Vagina (tissue), 2 donors: Measurements from ENCODE around the gene PSMD3. TPM values are rescaled to one million over a fixed set of nuclear protein-coding genes. Genes with fewer than 3 reads are reported as not detected.
"Not testable (repeated sequence)": the region's sequence is repeated elsewhere in the genome, so short reads cannot be mapped to it uniquely, and the experiment has no call there.

Source experiments
- DNase-seq, 2 donors: peaks; one replicate each; pipeline ENCODE4 v3.0.0-alpha.2; 2017; ENCODE audit errors: extremely low spot score in 2 of 2
- H3K27ac ChIP-seq: fragments of 200-600 bp; sonication (generic); one replicate; pipeline ENCODE4 v1.5.1; 2019
- H3K27me3 ChIP-seq: fragments of 200-600 bp; sonication (generic); one replicate; pipeline ENCODE4 v1.5.1; 2019
- H3K36me3 ChIP-seq, 2 donors: fragments of 200-600 bp; sonication (generic); one replicate each; pipeline ENCODE4 v1.5.1; 2017 to 2019
- H3K4me1 ChIP-seq: fragments of 200-600 bp; sonication (generic); one replicate; pipeline ENCODE4 v1.5.1; 2019
- H3K4me3 ChIP-seq, 2 donors: fragments of 200-600 bp; sonication (generic); 1 replicate in 1 of 2; 2 replicates in 1 of 2; pipeline ENCODE4 v1.5.1; 2016 to 2019
- H3K9me3 ChIP-seq: fragments of 200-600 bp; sonication (generic); one replicate; pipeline ENCODE4 v1.5.1; 2019
- POLR2A ChIP-seq, 2 donors: fragments of 450-650 bp; IDR thresholded peaks; one replicate each; pipeline ENCODE4 v1.6.1; 2017; ENCODE audit warnings: antibody characterized with exemption in 2 of 2, mild to moderate bottlenecking in 2 of 2, moderate library complexity in 2 of 2
- POLR2AphosphoS5 ChIP-seq, 2 donors: sonication (generic); formaldehyde crosslinking; IDR thresholded peaks; one replicate each; pipeline ENCODE4 v1.9.0; 2017; ENCODE audit warnings: antibody characterized with exemption in 2 of 2, mild to moderate bottlenecking in 2 of 2, low read depth in 1 of 2; ENCODE audit not compliant: insufficient read depth in 1 of 2
- intact Hi-C: fragments of 100-400 bp; cut with DNase I; formaldehyde crosslinking; loops from one replicate; pipeline ENCODE4 v1.15.1; 2023
- total RNA-seq: library from RNA; depleted of rRNA; stranded (reverse); fragments of >200 nt; gene quantifications from one replicate; pipeline ENCODE4 v1.2.3, GENCODE V29; 2016
- TF ChIP-seq, protein P1 (sequence below), 3 experiments: fragments of 450-650 bp in 2 of 3; fragments of 200-600 bp in 1 of 3; sonication (generic) in 1 of 3; IDR thresholded peaks; one replicate each; pipeline ENCODE4 v1.5.1; 2017 to 2019; ENCODE audit warnings: antibody characterized with exemption in 3 of 3, mild to moderate bottlenecking in 2 of 3, moderate library complexity in 2 of 3

Gene PSMD3
- total RNA-seq, 1 donor from 2014 or later, result 95.0 TPM

GRCh38 chr17:39946551-39947330 lies 33.9 kb upstream of the PSMD3 start:
- intact Hi-C loops, result no loop called here
- Histone ChIP-seq H3K4me3 (no peak overlapping the region), H3K9me3 (no peaks in the 10 kb centered on the region), H3K4me1 (no peaks in the 10 kb centered on the region), H3K36me3 (no peaks in the 10 kb centered on the region), H3K27me3 (no peaks in the 10 kb centered on the region), H3K27ac (no peak overlapping the region)
- no peak for TF ChIP-seq POLR2AphosphoS5 (IDR thresholded peaks at IDR 0.05; ENCODE audit: insufficient read depth in 1 of 2, low read depth in 1 of 2)
- TF ChIP-seq POLR2A (IDR thresholded peaks at IDR 0.05), result no peak
- TF ChIP-seq, protein P1, sequence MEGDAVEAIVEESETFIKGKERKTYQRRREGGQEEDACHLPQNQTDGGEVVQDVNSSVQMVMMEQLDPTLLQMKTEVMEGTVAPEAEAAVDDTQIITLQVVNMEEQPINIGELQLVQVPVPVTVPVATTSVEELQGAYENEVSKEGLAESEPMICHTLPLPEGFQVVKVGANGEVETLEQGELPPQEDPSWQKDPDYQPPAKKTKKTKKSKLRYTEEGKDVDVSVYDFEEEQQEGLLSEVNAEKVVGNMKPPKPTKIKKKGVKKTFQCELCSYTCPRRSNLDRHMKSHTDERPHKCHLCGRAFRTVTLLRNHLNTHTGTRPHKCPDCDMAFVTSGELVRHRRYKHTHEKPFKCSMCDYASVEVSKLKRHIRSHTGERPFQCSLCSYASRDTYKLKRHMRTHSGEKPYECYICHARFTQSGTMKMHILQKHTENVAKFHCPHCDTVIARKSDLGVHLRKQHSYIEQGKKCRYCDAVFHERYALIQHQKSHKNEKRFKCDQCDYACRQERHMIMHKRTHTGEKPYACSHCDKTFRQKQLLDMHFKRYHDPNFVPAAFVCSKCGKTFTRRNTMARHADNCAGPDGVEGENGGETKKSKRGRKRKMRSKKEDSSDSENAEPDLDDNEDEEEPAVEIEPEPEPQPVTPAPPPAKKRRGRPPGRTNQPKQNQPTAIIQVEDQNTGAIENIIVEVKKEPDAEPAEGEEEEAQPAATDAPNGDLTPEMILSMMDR (IDR thresholded peaks at IDR 0.05), result no peak
- DNase-seq, result no peak

DNA sequence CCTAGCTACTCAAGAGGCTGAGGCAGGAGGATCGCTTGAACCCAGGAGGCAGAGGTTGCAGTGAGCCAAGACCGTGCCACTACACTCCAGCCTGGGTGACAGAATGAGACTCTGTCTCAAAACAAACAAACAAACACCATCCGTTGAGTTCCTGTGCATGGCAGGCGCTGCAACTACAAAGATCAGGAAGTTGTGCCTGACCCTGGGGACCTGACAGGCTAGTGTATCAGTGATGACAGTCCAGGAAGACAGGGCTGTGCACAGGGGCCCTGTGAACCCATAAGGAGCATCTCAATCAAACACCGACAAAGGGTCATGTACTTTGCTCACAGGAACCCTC lies 32.1 kb upstream of the PSMD3 start:
- H3K27me3 ChIP-seq, H3K4me1 ChIP-seq, H3K4me3 ChIP-seq, H3K27ac ChIP-seq, H3K36me3 ChIP-seq, DNase-seq, intact Hi-C loops, H3K9me3 ChIP-seq: not testable (repeated sequence)

DNA sequence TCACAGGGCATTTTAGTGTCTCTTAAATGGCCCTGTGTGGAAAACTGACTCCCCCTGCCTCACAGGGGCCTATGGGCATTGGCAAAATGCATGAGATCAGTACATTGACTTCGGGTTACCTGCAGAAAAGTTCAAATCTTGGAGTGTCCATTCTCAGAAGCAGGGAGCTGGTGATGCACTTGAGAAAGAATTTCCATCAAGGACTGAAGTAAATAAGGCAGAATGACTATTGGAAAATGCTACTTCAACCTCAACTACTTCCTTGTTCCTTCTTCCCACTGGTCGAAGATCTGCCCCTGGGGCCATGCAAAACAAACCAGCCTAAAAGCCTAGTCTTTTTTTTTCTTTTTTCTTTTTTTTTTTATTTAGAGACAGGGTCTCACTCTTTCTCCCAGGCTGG lies 31.6 kb upstream of the PSMD3 start:
- no peak for DNase-seq
- Histone ChIP-seq H3K36me3 (no peaks in the 10 kb centered on the region), H3K27me3 (no peaks in the 10 kb centered on the region), H3K9me3 (no peaks in the 10 kb centered on the region), H3K4me3 (no peak overlapping the region), H3K27ac (no peak overlapping the region), H3K4me1 (peaks cover 8% of the 10 kb centered on the region)
- TF ChIP-seq POLR2A (IDR thresholded peaks at IDR 0.05) (no peak), POLR2AphosphoS5 (IDR thresholded peaks at IDR 0.05; ENCODE audit: insufficient read depth in 1 of 2, low read depth in 1 of 2) (no peak)
- TF ChIP-seq, protein P1 (IDR thresholded peaks at IDR 0.05), result no peak
- intact Hi-C loops, result no loop called here

GRCh38 chr17:39950871-39951348 lies 29.7 kb upstream of the PSMD3 start:
- no peak overlapping the region for H3K27ac ChIP-seq
- H3K9me3 ChIP-seq, result no peaks in the 10 kb centered on the region
- TF ChIP-seq, protein P1 (IDR thresholded peaks at IDR 0.05), result no peak
- TF ChIP-seq POLR2A (IDR thresholded peaks at IDR 0.05) (no peak), POLR2AphosphoS5 (IDR thresholded peaks at IDR 0.05; ENCODE audit: insufficient read depth in 1 of 2, low read depth in 1 of 2) (no peak)
- no peaks in the 10 kb centered on the region for H3K27me3 ChIP-seq
- no peaks in the 10 kb centered on the region for H3K36me3 ChIP-seq
- H3K4me1 ChIP-seq, result peaks cover 8% of the 10 kb centered on the region
- DNase-seq, result no peak
- H3K4me3 ChIP-seq, result no peak overlapping the region
- intact Hi-C loops, result no loop called here

- Histone ChIP-seq H3K27ac (peak overlapping the region; percentile 55), H3K9me3 (no peaks in the 10 kb centered on the region), H3K4me1 (peaks cover 8% of the 10 kb centered on the region), H3K36me3 (no peaks in the 10 kb centered on the region), H3K27me3 (no peaks in the 10 kb centered on the region), H3K4me3 (peak overlapping the region; percentile 40)
- peak in 1 of 2 donors; percentile 90 for DNase-seq
- intact Hi-C loops, result no loop called here
- TF ChIP-seq, protein P1 (IDR thresholded peaks at IDR 0.05), result no peak
- TF ChIP-seq POLR2AphosphoS5 (IDR thresholded peaks at IDR 0.05; ENCODE audit: insufficient read depth in 1 of 2, low read depth in 1 of 2), result peak in 1 of 2 donors; percentile 27
Observed at GRCh38 chr17:39951924-39952679, 28.5 kb upstream of the PSMD3 start.
